PC-9 (cell line): ENCODE results near the gene EVI5L.

Experiments used
- EZH2 ChIP-seq: fragments of 200-600 bp; sonication (generic); IDR thresholded peaks from 2 replicates; pipeline ENCODE4 v1.8.0; 2017; ENCODE audit warnings: antibody characterized with exemption, low read depth
- TF ChIP-seq, protein P1 (sequence below): fragments of 200-600 bp; sonication (generic); conservative IDR thresholded peaks from 2 replicates; pipeline ENCODE4 v1.6.1; 2017; ENCODE audit warnings: mixed run types, antibody characterized with exemption, mild to moderate bottlenecking, moderate library complexity

GRCh38 chr19:7788178-7788932, 41.7 kb upstream of the EVI5L start:
- TF ChIP-seq, protein P1, sequence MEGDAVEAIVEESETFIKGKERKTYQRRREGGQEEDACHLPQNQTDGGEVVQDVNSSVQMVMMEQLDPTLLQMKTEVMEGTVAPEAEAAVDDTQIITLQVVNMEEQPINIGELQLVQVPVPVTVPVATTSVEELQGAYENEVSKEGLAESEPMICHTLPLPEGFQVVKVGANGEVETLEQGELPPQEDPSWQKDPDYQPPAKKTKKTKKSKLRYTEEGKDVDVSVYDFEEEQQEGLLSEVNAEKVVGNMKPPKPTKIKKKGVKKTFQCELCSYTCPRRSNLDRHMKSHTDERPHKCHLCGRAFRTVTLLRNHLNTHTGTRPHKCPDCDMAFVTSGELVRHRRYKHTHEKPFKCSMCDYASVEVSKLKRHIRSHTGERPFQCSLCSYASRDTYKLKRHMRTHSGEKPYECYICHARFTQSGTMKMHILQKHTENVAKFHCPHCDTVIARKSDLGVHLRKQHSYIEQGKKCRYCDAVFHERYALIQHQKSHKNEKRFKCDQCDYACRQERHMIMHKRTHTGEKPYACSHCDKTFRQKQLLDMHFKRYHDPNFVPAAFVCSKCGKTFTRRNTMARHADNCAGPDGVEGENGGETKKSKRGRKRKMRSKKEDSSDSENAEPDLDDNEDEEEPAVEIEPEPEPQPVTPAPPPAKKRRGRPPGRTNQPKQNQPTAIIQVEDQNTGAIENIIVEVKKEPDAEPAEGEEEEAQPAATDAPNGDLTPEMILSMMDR: no peak
- no peak for TF ChIP-seq EZH2
